HG02798 (cell line): ENCODE data around the gene PRDM7.
"Not testable (repeated sequence)": the region's sequence is repeated elsewhere in the genome, so short reads cannot be mapped to it uniquely, and the experiment has no call there.

Experiments used
- ATAC-seq: cut with Tn5 transposase; IDR thresholded peaks from one replicate; pipeline ENCODE4 v1.9.1; 2021; ENCODE audit warnings: mild to moderate bottlenecking; ENCODE audit not compliant: unreplicated experiment, poor library complexity

The PRDM7 gene

DNA sequence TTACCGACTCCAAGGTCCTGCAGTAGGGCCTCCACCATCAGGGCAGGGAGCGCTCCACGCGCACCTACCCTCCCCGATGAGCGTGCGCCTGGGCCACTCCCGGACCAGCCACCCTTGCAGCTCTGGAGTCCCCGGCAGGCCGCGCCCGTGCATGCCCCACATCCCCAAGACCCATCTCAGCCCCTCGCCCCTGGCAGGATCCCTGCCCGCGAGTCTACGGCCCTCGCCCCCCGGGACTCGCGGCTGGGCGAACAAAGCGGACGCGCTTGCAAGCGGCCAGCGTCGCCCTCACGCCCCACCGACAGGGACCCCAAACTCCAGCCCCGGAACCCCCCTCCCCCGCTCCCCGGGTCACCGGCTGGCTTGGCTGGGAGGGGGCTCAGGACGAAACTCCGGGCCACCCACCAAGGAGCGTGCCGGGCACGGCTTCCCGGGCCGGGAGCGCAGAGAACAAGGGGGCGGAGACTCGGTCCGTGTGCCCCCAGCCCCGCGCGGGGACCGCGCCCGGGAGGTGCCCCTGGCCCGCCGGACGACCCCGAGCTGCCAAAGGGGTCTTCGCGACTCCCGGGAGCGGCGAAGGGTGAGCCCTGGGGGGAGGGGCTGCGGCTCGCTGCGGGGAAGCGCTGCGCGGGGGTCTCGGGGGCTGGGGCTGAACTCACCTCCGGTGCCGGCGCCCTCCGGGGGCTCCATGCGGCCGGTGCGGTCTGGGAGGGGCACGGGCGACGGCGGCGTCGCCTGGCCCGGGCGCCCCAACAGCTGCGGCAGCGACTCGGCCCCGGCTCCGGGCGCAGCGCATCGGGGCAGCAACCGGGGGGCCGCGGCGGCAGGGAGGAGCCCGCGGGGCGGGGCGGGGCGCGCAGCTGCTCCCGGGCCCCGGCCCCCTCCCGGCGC, 58.2 kb downstream of the PRDM7 start, which contains the start of gene DBNDD1:
Gene DBNDD1 (minus strand): TSS at position 805 of the 891 bp plus-strand sequence. CDS start 115 bp downstream, at position 690.
- no peak for ATAC-seq

DNA sequence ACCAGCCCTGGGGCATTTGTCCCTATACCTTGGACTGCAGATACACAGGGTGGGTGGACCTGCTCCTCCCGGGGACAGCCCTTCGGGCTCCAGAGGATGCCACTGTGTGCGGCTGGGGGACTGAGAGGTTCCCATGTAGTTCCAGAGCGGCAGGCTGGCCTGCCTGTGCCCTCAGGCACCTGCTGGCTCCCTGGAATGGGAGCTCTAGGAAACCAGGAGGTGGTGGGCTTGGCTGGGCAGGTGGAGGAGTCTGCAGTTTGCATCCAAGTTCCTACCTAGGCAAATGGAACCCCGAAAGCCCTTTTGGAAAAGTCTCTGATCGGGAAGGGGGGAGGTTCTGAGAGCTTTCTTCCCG, 58.9 kb downstream of the PRDM7 start:
- ATAC-seq, result no peak

DNA sequence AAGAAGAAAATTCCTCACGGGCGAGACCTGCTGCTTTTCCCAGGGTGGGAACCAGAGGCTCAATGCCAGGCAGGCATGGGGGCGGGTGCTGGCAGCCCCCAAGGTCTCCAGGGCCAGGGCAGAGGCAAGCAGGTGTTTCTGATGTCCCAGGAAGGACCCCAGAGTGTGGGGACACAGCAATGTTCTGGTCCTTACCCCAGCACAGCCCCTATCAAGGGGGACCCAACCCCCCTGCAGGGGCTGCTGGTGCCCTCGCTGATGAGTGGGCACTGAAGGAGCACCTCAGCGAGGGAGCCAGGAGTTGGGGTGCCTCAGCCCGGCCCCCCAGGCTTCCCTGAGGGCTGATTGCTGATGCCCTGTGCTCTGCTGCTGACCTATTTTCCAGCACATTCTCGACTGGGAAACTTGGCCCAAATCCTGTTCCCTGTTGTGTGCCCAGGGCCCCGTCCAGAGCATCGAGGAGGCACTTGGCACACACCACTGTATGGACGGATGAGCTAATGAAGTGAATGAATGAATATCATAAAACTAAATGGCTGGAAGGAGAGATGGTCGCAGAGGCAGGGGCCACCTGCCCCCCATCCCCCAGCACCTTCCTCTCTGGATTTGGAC, 60.7 kb downstream of the PRDM7 start:
- no peak for ATAC-seq

DNA sequence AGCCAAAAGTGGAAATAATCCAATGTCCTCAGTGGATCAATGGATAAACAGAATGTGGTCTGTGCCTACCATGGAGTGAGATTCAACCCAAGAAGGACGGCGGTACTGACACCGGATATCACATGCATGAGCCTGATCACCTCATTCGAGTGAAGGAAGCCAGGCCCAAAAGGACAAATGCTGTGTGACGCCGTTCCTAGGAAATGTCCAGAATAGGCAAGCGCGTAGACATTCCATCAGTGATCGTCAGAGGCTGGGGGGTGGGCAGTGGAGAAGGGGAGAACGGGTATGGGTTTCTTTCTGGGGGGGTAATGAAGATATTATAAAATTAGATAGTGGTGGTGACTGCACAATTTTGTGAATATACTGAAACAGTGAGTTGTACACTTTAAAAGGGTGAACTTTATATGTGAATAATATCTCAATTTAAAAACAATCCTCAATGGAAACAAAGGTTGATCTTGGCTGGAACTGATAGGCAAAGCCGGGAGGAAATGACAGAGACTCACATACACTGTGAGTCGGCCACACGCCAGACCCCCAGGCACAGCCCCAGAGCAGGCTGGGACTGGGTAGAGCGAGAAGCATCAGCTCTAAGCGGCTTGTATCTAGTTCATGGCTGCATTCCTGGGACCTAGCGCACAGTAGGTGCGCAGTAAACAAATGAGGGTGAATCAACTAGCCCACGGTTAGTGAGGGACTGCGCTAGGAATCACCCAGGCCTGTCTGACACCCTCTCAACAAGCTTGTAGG, 61.4 kb downstream of the PRDM7 start:
- ATAC-seq, result no peak

DNA sequence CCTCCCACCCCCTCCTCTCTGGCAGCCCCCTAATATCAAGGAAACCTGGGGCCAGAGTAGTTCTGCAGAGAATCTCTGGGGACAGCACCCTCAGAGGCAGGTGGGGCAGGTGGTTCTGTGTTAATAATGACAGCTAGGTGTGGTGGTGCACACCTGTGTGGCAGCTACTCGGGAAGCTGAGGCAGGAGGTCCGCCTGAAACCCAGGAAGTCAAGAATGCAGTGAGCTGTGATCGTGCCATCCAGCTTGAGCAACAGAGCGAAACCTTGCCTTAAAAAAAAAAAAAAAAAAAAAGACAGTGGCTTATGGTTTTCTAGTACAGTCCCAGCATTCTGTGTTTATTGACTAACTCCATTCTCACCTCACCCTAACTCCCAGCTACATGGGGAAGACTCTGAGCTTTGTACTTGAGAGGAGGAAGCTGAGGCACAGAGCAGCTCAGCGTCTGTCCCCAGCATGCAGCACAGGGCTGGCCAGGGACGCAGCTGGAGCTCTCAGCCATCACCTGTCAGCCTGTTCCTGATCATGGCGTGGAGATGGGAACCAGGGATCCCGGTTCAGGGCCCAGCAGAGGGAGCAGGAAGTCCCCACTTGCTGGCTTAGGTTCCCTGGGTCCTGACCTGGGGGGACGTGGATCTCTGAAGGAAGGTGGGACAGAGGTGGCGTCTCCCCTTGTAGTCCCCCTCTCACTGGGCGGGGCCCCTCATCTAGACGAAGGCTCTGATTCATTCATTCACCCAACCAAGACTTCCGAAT, 64.0 kb downstream of the PRDM7 start:
- no peak for ATAC-seq

DNA sequence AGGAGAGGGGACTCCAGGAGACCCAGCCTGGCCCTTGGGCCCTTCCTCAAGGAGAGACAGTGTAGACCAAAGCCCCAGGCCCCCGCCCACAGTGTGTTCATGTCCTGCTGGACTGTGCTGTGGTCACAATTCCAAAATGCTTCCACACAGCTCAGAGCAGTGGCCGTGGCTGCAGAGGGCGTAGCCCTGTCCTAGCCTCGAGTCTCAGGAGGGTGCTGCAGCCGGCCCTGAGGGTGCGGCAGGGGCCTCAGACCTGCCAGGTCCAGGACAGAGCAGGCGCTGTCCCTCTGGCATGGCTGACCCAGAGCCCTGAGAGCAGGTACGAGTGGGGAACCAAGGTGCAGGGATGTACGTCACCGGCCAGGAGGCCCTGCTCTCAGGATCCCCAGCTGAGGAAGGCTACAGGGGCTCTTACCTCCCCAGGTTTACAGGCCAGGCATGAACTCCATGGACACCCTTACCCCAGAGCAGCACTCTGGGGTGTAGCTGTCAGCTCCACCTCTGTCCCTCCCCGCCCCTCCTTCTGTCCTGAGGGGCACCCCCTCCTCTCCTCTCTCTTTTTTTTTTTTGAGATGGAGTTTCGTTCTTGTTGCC, 65.1 kb downstream of the PRDM7 start:
- no peak for ATAC-seq

DNA sequence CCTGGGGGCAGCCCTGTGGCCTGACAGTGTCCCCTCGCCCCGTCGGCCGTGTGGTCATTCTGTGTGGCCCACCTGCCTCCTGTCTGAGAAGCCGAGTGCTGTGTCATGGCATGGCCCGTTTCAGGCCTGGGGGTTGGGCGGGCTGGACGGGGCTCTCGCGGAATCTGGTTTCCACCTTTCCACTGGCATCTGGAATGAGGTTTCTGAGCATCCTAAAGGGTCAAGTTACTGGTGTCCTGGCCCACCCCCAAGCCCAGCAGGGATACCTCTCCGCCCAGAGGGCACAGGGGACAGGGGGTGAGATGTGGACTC, 65.7 kb downstream of the PRDM7 start:
- ATAC-seq, result no peak

DNA sequence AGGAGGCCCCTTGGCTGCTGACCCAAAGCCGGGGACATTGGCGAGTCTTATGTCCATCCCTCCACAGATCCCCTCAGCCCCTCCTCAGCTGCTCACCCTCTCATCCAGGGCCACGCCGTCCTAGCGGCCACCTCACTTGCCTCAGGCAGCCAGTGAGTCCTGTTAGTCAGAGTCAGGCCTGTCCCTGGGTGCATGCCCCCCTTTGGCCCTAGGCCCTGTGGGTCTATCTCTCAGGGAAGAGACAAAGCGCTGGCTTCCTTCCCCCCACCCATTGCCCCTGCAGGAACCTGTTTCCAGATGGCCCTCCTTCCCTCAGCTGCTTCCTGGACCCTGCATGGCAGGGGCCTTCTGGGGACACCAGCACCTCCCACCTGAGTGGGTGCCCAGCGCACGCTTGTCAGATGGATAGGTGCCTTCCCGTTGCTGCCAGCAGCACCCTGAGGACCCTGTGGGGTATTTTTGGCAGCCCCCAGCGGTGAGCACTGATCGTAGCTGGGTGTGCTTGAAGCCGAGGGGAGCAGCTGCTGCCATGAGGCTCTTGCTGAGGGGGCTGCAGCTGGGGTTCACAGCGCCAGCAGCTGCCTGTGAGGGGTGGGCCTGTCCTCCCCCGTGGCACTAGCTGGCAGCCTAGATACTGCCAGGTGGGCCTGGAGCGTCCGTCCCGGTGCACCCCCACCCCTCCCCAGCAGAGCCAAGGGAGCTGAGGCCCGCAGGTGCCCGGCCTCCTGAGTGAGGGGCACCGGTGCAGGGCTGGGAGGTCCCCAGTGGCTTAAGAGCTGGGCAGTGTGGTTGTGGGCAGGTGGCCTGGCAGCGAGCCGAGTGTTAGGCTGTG, 66.2 kb downstream of the PRDM7 start:
- ATAC-seq, result no peak

DNA sequence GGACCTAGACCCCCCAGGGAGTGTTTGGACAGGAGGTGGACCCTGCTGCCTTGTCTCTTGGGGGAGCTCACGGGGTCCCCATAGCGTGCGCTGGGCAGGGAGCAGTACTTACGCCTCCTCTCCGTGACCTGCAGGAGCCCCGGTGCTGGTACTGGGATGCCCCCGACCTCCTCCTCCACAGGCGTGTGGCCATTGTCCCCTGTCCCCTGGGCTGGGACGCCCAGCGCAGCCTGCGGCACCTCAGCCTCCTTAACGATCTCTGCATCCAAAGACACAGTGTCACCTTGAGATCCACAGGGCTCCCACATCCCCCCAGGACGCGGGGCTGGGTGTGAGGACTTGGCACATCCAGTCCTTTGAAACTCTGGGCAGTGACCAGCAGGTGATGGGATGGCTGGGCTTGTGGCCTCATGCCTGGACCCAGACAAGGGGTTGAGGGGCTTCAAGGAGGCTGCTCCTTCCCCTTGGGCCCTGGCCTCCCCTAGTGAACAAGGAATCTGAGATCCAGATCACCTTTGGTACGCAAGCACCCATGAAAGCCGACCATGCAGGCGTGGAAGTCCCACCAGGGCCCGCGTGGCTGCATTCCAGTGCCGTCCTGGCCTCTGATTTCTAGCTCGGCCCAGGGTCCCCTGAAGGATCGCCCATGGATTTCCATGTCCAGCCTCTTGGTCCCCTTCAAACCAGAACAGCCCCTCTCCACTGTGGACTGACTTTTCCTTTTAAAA, 67.8 kb downstream of the PRDM7 start:
- no peak for ATAC-seq

DNA sequence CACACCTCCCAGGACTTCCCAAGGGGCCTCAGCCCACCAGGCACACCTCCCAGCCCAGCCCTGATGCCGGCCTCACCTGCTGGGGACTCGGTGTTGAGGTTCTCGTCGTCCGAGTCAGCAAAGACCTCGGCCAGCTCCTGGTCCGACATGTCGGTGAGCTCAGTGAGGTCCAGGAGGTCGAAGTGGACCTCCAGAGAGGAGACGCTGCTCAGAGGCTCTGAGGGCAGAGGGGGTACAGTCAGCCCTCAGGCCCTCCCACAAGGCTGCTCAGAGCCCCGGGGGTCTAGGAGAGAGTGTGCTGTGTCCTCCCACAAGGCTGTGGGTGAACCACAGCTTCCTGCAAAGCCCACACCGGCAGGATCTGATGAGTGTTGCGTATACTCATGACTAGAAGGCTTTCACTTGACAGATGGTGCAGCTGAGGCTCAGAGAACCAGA, 68.4 kb downstream of the PRDM7 start:
- peak; percentile 62 for ATAC-seq

DNA sequence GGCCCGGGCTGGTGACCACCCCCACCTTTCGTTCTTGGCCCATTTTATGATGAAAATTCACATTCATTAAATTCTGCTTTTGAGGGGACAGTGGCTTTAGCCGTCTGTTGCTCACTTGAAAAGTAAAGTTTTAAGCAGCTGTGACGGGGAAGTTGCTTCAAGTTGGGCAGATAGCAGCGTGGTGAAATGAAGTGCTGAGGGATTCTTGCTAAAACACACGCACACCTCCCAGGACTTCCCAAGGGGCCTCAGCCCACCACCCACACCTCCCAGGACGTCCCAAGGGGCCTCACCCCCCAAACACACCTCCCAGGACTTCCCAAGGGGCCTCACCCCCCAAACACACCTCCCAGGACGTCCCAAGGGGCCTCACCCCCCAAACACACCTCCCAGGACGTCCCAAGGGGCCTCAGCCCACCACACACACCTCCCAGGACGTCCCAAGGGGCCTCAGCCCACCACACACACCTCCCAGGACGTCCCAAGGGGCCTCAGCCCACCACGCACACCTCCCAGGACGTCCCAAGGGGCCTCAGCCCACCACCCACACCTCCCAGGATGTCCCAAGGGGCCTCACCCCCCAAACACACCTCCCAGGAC, 69.4 kb downstream of the PRDM7 start:
- ATAC-seq, result not testable (repeated sequence)

DNA sequence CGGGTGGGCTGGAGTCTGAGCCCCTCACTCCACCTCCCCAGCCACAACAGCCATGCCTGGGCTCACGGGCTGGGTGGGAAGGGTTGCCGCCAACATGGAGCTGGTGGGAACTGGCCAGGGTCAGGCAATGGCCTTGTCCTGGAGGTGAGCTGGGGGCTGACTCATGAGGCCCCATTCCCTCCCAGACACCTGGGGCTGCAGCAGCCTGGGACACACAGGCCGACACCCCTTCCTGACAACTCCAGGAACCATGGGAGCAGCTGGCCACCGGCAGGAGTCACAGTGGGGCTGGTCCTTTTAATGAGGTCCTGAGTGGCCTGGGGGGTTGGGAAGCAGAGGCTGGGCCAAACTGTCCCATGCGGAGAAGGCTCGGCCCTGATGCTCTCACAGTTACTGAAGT, 70.1 kb downstream of the PRDM7 start:
- ATAC-seq, result no peak
